Tibial nerve (tissue), 4 donors: ENCODE data around the gene PCP4.

Source experiments
- EP300 ChIP-seq, 2 donors: sonication (generic); formaldehyde crosslinking; IDR thresholded peaks; one replicate each; pipeline ENCODE4 v1.6.1; 2017; ENCODE audit warnings: antibody characterized with exemption in 2 of 2, mild to moderate bottlenecking in 1 of 2
- TF ChIP-seq, protein P1 (sequence below), 5 experiments: fragments of 200-600 bp in 3 of 5; fragments of 450-650 bp in 2 of 5; sonication (generic) in 3 of 5; IDR thresholded peaks; one replicate each; pipeline ENCODE4 v1.5.1; 2016 to 2019; ENCODE audit warnings: antibody characterized with exemption in 5 of 5, mild to moderate bottlenecking in 3 of 5, moderate library complexity in 2 of 5

DNA sequence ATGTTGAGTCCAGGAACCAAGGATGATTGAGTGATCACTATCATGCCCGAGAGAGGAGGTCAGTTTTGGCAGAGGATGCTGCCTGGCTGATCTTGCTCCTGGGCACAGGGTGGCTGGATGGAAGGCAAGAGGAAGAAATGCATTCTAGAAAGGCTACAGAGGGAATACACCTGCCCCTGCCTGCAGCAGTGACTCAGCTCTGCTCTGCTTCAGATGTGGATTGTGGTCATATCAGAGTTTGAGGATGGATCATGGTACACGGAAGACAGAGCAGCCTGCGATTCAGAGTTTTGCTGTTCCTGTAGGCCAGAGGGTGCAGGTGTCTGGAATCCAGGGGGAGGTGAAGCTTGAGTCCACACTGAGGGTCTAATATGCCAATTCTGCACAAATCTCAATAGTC, 37.2 kb downstream of the PCP4 start:
- TF ChIP-seq, protein P1, sequence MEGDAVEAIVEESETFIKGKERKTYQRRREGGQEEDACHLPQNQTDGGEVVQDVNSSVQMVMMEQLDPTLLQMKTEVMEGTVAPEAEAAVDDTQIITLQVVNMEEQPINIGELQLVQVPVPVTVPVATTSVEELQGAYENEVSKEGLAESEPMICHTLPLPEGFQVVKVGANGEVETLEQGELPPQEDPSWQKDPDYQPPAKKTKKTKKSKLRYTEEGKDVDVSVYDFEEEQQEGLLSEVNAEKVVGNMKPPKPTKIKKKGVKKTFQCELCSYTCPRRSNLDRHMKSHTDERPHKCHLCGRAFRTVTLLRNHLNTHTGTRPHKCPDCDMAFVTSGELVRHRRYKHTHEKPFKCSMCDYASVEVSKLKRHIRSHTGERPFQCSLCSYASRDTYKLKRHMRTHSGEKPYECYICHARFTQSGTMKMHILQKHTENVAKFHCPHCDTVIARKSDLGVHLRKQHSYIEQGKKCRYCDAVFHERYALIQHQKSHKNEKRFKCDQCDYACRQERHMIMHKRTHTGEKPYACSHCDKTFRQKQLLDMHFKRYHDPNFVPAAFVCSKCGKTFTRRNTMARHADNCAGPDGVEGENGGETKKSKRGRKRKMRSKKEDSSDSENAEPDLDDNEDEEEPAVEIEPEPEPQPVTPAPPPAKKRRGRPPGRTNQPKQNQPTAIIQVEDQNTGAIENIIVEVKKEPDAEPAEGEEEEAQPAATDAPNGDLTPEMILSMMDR (IDR thresholded peaks at IDR 0.05): no peak
- no peak for TF ChIP-seq EP300 (IDR thresholded peaks at IDR 0.05)
